SU-DHL-6 (cell line): ENCODE measurements around the gene MTCP1.

Source experiments
- CTCF ChIP-seq: fragments of 200-600 bp; sonication (generic); IDR thresholded peaks from one replicate; pipeline ENCODE4 v1.5.1; 2017; ENCODE audit warnings: antibody characterized with exemption, mild to moderate bottlenecking, low read length, moderate library complexity; ENCODE audit not compliant: insufficient read depth, poor library complexity, severe bottlenecking
- EZH2phosphoT487 ChIP-seq: fragments of 200-600 bp; sonication (generic), shearing (Covaris generic); conservative IDR thresholded peaks from 2 replicates; pipeline ENCODE4 v1.6.1; 2018; ENCODE audit warnings: mild to moderate bottlenecking, antibody characterized with exemption, low read length, moderate library complexity, mixed read lengths

DNA sequence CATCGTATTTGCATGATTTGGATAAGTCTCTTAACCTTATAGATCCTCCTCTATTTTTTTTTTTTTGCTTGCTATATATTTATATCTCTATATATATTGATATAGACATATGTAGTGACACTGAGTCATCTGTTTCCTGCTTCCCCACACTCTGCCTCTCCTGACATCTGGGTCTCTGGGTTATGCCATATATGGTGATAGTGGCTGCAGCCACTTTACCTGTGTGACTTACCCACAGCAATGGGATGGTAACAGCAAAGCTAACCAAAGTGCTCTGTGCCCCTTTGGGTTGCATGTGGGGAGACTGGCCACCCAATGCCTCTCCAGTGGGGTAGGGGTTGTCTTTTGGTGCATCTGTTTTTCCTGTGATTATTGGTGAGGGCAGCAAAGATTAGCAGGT, 14.5 kb downstream of the MTCP1 start:
- TF ChIP-seq CTCF (no peak), EZH2phosphoT487 (no peak)
